Measurements from ENCODE around the gene GGA3. TPM values are rescaled to one million over a fixed set of nuclear protein-coding genes. Genes with fewer than 3 reads are reported as not detected.
"Not testable (repeated sequence)": the region's sequence is repeated elsewhere in the genome, so short reads cannot be mapped to it uniquely, and the experiment has no call there.

GGA3 gene
- total RNA-seq, 1 donor from 2014 or later = 34.3 TPM

DNA sequence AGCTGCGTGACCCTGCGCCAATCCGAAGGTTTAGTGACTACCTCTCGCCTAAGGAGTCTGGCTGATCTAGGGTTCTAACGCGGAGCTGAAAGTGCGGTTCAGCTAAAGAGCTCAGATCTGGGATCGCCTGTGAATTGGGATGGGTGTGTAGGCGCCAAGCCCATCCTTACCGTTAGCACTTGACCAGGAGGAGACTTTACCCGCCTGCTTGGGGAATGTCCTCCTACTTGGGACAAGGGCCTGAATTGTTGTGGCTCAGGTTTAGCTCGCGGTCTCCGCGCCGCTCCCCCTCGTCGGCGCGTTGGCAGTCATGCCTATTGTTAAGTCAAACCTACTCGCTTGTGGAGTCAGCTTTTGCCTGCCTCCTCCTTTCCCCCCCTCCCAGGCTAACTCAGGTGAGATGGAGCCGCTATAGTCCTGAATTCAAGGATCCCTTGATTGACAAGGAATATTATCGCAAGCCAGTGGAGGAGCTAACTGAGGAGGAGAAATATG lies 753 bp upstream of the GGA3 start:
- peaks cover 38% of the 10 kb centered on the region for H3K4me1 Mint-ChIP-seq (ENCODE audit: unreplicated experiment)
- H3K9me3 Mint-ChIP-seq (ENCODE audit: unreplicated experiment) = no peaks in the 10 kb centered on the region
- H3K4me3 Mint-ChIP-seq (ENCODE audit: unreplicated experiment) = peak overlapping the region; percentile 99
- no peaks in the 10 kb centered on the region for H3K27me3 Mint-ChIP-seq (ENCODE audit: unreplicated experiment)
- H3K27ac Mint-ChIP-seq (ENCODE audit: unreplicated experiment) = peak overlapping the region; percentile 100
- TF ChIP-seq CTCF (IDR thresholded peaks at IDR 0.05) = no peak
- no peak for DNase-seq (ENCODE audit: extremely low spot score, unreplicated experiment)
- peaks cover 16% of the 10 kb centered on the region for H3K36me3 Mint-ChIP-seq (ENCODE audit: unreplicated experiment)

- H3K27me3 Mint-ChIP-seq (ENCODE audit: unreplicated experiment) = no peaks in the 10 kb centered on the region
- peak; percentile 12 for TF ChIP-seq CTCF (IDR thresholded peaks at IDR 0.05)
- H3K36me3 Mint-ChIP-seq (ENCODE audit: unreplicated experiment) = peaks cover 11% of the 10 kb centered on the region
- H3K27ac Mint-ChIP-seq (ENCODE audit: unreplicated experiment) = peak overlapping the region; percentile 100
- no peaks in the 10 kb centered on the region for H3K9me3 Mint-ChIP-seq (ENCODE audit: unreplicated experiment)
- H3K4me1 Mint-ChIP-seq (ENCODE audit: unreplicated experiment) = peaks cover 44% of the 10 kb centered on the region
- H3K4me3 Mint-ChIP-seq (ENCODE audit: unreplicated experiment) = peak overlapping the region; percentile 99
- DNase-seq (ENCODE audit: extremely low spot score, unreplicated experiment) = no peak
These were observed 618 bp downstream of the GGA3 start for GRCh38 chr17:75260641-75261335.

- not testable (repeated sequence) for H3K4me3 Mint-ChIP-seq (ENCODE audit: unreplicated experiment); H3K9me3 Mint-ChIP-seq (ENCODE audit: unreplicated experiment); H3K27me3 Mint-ChIP-seq (ENCODE audit: unreplicated experiment); H3K27ac Mint-ChIP-seq (ENCODE audit: unreplicated experiment); DNase-seq (ENCODE audit: extremely low spot score, unreplicated experiment); H3K36me3 Mint-ChIP-seq (ENCODE audit: unreplicated experiment)
- H3K4me1 Mint-ChIP-seq (ENCODE audit: unreplicated experiment) = peaks cover 34% of the 10 kb centered on the region
These were observed 4.2 kb downstream of the GGA3 start for GRCh38 chr17:75257228-75257627.

DNA sequence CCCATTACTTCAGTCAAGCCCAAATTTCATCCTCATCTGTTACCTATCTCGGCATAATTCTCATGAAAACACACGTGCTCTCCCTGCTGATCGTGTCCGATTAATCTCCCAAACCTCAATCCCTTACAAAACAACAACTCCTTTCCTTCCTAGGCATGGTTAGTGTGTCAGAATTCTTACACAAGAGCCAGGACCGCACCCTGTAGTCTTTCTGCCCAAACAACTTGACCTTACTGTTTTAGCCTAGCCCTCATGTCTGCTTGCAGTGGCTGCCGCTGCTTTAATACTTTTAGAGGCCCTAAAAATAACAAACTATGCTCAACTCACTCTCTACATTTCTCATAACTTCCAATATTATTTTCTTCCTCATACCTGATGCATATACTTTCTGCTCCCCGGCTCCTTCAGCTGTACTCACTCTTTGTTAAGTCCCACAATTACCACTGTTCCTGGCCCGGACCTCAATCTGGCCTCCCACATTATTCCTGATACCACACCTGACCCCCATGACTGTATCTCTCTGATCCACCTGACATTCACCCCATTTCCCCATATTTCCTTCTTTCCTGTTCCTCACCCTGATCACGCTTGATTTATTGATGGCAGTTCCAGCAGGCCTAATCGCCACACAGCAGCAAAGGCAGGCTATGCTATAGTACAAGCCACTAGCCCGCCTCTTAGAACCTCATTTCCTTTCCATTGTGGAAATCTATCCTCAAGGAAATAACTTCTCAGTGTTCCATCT lies 5.3 kb downstream of the GGA3 start:
- H3K36me3 Mint-ChIP-seq (ENCODE audit: unreplicated experiment); DNase-seq (ENCODE audit: extremely low spot score, unreplicated experiment); H3K4me3 Mint-ChIP-seq (ENCODE audit: unreplicated experiment); H3K9me3 Mint-ChIP-seq (ENCODE audit: unreplicated experiment); H3K27me3 Mint-ChIP-seq (ENCODE audit: unreplicated experiment): not testable (repeated sequence)
- peaks cover 30% of the 10 kb centered on the region for H3K4me1 Mint-ChIP-seq (ENCODE audit: unreplicated experiment)
- H3K27ac Mint-ChIP-seq (ENCODE audit: unreplicated experiment) = peak overlapping the region; percentile 5

DNA sequence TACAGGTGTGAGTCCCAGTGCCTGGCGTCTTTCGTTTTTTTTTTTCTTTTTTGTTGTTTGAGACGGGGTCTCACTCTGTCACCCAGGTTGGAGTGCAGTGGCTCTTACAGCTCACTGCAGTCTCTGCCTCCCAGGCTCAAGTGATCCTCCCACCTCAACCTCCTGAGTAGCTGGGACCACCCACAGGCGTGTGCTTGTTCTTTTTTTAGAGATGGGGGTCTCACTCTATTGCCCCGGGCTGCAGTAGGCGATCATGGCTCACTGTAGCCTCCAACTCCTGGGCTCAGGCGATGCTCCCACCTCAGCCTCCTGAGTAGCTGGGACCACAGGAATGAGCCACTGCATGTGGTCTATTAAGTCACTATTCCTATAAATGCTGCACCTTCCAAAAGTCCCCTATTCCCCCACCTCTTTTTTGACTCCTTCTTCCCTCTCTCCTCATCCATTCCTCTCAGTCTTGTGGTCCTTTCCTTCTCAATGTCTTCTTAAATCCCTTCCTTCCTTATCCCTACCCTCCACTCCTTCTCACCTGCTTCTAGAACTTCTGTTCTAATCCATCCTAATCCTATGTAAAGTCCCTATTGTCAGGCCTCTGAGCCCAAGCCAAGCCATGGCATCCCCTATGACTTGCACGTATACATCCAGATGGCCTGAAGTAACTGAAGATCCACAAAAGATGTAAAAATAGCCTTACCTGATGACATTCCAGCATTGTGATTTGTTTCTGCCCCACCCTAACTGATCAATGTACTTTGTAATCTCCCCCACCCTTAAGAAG lies 9.2 kb downstream of the GGA3 start:
- Mint-ChIP-seq H3K9me3 (ENCODE audit: unreplicated experiment) (no peaks in the 10 kb centered on the region), H3K27ac (ENCODE audit: unreplicated experiment) (peak overlapping the region; percentile 21), H3K27me3 (ENCODE audit: unreplicated experiment) (no peaks in the 10 kb centered on the region), H3K36me3 (ENCODE audit: unreplicated experiment) (no peaks in the 10 kb centered on the region), H3K4me1 (ENCODE audit: unreplicated experiment) (peaks cover 19% of the 10 kb centered on the region), H3K4me3 (ENCODE audit: unreplicated experiment) (no peak overlapping the region)
- TF ChIP-seq CTCF (IDR thresholded peaks at IDR 0.05) = no peak
- no peak for DNase-seq (ENCODE audit: extremely low spot score, unreplicated experiment)
